Stimulated activated CD8-positive, alpha-beta memory T cell treated with anti-CD3 and anti-CD28 coated beads, Interleukin-7, amount 100 ng/mL, for 48 hours (primary cell): ENCODE data around the gene VAMP5.
"Not testable (repeated sequence)": the region's sequence is repeated elsewhere in the genome, so short reads cannot be mapped to it uniquely, and the experiment has no call there.

Experiments
- DNase-seq, 2 donors: peaks; one replicate each; pipeline ENCODE4 v3.0.0-alpha.2; 2020; ENCODE audit warnings: low read depth in 1 of 2; ENCODE audit errors: extremely low read depth in 1 of 2

Gene VAMP5

DNA sequence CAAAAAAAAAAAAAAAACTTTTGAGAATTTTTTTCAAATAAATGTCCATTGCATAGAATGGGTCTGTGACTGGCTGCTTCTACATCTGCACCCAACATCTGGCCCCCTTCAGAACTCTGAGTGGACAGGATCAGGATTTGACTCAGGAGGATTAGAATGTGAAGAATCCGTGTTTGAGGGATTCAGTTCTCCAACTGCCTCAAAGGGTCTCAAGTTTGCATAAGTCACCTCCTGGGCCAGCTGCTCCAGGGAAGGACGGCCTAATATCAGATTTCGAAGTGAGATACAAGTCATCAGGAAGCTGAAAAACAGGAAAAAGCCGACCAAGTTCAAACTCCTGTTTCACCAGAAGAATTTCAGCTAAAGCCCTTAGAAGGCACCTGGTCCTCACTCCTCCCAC, 34.4 kb upstream of the VAMP5 start:
- DNase-seq: no peak

GRCh38 chr2:85550486-85550885, 33.7 kb upstream of the VAMP5 start:
- no peak for DNase-seq

DNA sequence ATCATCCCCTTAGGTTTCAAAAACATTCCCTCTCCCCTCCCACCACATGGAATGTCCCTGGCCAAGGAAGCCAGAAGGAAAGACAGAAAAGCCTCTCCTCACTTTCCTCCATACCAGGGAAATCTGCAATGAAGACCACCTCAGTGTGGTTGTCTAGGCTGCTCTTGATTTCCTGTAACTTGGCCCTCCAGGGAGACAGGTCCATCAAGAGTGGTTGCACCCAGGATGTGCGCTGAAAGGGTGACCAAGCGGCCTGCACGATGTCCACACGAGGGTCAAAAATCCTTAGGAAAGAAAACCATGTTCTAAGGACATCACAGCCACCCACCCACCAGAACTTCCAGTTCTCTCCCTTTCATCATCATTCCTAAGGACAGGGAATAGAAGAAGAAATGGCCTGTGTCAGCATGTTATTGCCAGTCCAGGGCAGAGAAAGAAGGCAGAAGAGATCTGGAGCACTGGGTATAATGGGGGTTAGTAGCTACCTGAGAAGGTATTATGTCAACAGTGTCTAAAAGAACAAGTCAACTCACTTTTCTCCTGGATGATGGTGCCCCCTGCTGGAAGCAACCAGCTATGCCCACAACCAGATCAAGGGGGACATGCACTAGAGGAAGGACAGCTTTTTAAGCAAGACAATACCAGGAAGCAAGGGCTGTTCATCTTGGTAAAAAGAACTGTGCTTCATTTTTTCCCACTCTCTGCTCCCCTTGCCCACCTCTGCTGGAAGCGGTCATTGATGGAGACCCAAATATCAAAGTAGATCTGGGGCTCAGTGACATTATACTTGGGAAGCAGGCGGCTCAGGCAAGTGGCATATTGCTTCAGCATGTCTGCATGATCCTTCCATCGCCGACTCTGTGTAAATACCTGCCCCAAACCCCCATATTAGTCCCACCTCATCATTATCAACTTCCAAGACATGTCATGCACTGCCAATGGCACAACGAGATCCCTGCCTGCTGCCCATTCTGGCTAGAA, 32.2 kb upstream of the VAMP5 start:
- peak in 1 of 2 donors; percentile 70 for DNase-seq

- DNase-seq: no peak
Observed at GRCh38 chr2:85553184-85553583, 31.0 kb upstream of the VAMP5 start.

- no peak for DNase-seq
Observed at GRCh38 chr2:85554980-85555612, 29.1 kb upstream of the VAMP5 start.

- no peak for DNase-seq
Observed at GRCh38 chr2:85557130-85557529, 27.1 kb upstream of the VAMP5 start.

DNA sequence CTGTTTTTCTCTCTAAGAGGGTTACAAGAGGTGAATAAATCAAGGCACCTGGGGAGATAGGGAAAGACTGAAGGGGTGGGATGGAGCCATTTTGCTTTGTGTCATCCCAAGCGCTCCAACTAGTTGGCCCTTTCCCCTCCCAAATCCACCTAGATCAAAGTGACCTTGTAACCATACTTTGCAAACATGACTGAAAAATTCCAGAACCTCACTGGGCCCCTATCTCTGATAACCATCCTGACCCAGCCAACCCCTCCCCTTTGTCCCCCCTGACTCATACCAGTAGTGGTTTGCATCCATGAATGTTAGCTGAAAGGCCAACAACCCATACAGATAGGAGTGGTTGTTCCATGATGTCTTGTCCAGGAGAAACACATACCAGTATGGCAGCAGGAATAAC, 26.1 kb upstream of the VAMP5 start:
- DNase-seq: no peak

DNA sequence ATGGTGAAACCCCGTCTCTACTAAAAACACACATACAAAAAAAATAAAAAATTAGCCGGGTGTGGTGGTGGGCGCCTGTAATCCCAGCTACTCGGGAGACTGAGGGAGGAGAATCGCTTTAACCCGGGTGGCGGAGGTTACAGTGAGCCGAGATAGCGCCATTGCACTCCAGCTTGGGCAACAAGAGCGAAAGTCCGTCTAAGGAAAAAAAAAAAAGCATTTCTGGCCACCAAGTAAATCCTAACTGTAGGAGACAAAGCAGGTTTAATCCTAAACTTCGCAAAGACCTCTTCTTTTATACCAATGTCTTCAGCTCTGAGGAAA, 23.9 kb upstream of the VAMP5 start:
- not testable (repeated sequence) for DNase-seq

- peak in 1 of 2 donors; percentile 42 for DNase-seq
Observed at GRCh38 chr2:85560812-85561279, 23.4 kb upstream of the VAMP5 start.

DNA sequence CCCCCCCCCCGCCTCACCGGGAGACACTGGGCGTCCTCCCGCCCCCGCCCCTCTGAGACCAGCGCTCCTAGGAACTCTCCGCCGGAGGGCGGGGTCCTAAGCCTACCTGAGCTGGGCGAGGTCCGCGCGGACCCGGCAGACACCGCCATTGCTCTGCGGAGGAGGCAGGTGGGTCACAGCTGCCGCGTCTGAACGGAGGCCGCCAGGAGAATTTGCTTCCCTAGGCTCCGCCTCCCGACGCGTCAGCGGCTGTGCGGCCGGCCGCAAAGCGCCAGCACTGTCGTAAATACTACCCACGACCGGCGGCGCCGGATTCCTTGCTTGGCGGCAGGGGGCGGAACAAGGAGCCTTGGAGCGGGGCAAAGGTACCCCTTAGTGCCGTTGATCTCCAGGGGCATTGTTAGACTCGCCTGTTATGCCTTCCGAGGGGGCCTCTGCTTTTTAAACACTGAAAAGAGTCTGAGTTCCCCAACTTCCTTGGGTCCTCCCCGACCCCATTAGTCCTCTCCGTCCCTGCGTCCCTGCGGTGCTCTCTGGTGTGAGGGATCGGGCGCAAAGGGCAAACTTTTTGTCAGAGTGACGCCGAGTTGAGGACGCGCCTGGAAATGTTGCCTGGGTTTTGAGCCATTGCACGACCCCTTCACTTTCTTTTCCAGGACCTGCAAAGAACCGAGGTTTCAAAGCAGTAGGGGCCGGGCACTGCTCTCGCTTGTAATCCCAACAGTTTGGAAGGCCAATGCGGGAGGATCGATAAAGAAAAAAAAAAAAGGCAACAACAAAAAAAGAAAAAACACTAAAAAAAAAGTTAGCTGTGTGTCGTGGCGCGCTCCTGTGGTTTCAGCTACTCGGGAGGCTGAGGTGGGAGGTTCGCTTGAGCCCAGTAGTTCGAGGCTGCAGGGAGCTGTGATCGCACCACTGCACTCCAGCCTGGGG, 22.7 kb upstream of the VAMP5 start, which contains the start of gene GGCX:
TSS of gene GGCX (minus strand) at position 214 of the 933 bp plus-strand sequence. CDS start at position 149, 65 bp downstream.
- DNase-seq: peak; percentile 92

GRCh38 chr2:85564144-85564563, 20.1 kb upstream of the VAMP5 start:
- DNase-seq: no peak

- DNase-seq: no peak
Observed at GRCh38 chr2:85566265-85566664, 18.0 kb upstream of the VAMP5 start.

DNA sequence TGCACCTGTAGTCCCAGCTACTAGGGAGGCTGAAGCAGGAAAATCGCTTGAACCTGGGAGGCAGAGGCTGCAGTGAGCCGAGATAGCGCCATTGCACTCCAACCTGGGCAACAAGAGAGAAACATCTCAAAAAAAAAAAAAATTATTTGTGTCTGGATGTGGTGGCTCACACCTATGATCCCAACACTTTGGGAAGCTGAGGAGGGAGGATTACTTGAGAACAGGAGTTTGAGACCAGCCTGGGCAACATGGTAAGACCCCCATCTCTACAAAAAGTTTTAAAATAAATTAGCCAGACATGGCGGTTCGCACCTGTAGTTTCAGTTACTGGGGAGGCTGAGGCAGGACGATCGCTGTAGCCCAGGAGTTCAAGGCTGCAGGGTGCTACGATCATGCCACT, 8.5 kb upstream of the VAMP5 start:
- no peak for DNase-seq

GRCh38 chr2:85577063-85577385, 7.2 kb upstream of the VAMP5 start:
- DNase-seq: no peak

DNA sequence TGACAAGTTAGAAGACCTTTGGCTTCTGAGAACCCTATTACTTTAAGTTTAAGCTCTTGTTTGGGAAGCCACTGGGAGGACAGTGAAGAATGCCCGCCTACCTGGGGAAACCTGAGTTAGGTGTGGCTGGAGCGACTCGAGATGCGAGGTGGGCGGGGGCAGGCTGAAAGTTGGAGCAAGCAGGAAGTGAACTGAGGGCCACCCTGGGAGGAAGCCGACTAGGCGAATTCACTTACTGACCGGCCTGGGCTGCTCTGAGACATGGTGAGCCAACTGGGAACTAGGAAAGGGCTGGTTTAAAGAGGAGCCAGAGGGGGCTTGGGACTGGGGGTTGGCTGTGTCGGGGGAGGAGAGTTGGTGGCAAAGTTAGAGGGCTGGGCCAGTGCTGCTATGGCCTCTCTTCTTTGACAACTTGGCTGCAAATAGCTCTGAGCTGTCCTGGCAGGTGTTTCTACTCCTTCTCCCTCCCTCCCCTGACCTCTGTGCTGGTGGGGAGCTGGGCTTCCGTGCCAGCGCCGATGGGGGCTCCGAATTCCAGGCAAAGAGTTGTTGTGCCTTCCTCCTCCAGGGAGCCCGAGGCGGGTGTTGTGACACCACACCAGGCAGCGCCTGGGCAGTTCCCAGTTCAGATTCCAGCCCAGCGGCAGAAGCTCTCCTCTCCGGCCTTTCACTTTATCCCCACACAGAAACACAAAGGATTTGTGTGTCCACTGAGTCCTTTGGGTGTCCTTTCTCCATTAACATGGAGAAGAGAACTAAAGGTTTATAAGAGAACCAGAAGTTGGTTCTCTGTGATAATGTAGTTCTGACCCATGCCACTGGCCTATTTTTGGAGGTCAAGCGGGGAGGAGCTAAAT, 6.6 kb upstream of the VAMP5 start, which contains the start of gene VAMP8:
TSS of gene VAMP8 (plus strand) at position 201 of the 857 bp plus-strand sequence. CDS start at position 262, 61 bp downstream.
- DNase-seq: peak; percentile 25 to 59

DNA sequence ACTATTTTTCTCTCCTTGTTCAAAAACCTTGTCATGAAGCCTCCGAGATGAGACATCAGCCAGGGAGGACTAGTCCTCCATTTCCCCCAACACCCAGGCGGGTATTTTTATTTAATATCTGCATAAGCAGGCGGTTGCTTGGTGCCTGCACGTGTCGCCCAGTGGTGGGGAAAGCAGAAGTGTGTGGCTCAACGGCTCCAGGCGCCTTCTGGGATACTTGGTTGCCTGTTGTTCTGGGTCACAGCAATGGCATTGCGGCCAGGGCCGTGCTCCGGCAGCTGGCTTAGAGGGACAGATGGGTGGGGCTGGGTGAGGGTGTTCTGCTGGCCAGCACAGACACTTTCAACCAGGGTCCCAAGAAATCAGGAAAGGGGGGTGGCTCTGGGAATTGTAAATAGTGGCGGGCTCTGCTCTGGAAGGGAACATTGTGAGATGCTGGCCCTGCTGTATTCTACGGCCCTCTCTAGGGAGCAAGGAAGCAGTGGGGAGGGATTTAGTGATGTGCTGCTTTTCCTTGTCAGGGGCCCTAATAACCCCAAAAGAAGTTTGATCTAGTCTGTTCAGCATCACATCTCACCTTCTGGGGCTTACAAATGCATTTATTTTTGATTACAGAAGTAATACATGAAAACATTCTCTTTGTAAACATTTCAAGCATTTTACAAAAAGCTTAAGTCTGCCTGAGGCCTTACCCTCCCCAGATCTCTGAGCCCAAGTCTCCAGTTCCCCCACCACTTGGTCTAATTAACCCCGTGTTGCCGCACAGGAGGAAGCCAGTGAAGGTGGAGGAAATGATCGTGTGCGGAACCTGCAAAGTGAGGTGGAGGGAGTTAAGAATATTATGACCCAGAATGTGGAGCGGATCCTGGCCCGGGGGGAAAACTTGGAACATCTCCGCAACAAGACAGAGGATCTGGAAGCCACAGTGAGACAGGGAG, 5.7 kb upstream of the VAMP5 start:
- no peak for DNase-seq

GRCh38 chr2:85579266-85579935, 4.8 kb upstream of the VAMP5 start:
- DNase-seq: no peak

DNA sequence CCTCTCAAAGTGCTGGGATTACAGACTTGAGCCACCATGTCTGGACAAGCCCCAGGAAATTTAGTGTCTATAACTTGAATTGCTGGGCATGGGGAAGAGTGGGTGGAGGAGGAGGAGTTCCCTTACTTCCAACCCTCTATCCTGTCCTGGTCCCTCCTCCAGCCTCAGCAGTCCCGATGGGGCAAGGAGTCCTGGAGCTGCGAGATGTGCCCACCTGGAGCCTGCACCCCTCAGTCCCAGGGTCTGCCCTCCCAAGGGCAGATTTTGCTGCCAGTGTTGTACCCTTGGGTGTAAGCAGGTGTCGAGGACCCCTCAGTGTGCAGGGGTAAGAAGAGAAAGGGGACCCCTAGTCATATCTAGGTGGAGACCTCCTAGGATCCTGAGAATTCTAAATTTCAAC, 4.0 kb upstream of the VAMP5 start:
- no peak for DNase-seq
